Renal cortical epithelial cell (primary cell): Measurements from ENCODE around the gene TMEM132E. TPM values are rescaled to one million over a fixed set of nuclear protein-coding genes. Genes with fewer than 3 reads are reported as not detected.

ENCODE experiments used
- DNase-seq: peaks from one replicate; pipeline ENCODE4 v3.0.0-alpha.2; 2011; ENCODE audit warnings: low read depth
- total RNA-seq: library from RNA; depleted of rRNA; stranded (reverse); fragments of >200 nt; gene quantifications from 2 replicates; pipeline ENCODE4 v1.2.3, GENCODE V29; 2014

TMEM132E gene
- total RNA-seq, 1 donor from 2014 or later: not detected

GRCh38 chr17:34634551-34635160 is 55.3 kb downstream of the TMEM132E start:
- no peak for DNase-seq

DNA sequence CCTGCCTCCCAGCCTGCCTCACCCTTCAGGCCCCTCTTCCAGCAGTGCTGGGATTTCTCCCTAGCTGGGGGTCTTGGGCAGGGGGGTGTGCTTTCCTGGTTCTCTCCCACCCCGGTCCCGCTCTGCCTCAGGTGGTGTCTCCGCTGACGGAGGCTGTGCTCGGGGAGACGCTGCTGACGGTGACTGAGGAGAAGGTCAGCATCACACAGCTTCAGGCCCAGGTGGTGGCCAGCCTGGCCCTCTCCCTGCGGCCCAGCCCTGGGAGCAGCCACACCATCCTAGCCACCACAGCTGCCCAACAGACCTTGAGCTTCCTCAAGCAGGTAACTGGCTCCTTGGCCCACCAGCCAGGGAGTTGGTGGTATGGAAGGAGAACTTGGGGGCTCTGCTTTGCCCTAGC is 56.5 kb downstream of the TMEM132E start:
- no peak for DNase-seq

GRCh38 chr17:34637041-34637547 is 57.7 kb downstream of the TMEM132E start:
- no peak for DNase-seq

DNA sequence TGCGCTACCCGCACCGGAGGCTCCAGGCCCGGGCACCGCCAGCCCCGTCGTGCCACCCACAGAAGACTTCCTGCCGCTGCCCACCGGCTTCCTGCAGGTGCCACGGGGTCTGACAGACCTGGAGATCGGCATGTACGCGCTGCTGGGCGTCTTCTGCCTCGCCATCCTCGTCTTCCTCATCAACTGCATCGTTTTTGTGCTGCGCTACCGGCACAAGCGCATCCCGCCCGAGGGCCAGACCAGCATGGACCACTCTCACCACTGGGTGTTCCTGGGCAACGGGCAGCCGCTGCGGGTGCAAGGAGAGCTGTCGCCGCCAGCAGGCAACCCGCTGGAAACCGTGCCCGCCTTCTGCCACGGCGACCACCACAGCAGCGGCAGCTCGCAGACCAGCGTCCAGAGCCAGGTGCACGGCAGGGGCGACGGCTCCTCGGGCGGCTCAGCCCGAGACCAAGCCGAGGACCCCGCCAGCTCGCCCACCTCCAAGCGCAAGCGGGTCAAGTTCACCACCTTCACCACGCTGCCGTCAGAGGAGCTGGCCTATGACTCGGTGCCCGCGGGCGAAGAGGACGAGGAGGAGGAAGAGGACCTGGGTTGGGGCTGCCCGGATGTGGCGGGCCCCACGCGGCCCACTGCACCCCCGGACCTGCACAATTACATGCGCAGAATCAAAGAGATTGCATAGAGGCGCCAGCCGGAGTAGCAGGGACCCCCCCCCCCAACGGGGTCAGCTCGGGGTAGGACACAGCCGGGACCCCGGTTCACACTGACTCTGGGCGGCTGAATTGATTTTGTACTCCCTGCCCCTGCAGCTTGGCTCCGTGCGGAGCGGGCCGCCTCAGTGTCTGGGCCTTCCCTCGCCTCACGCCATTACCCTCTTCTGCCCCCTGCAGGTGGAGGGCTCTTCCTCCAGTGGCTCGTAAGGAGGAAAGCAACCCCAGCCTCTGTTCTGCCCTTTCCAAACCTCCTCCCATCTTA is 58.5 kb downstream of the TMEM132E start:
- DNase-seq: peak; percentile 30

DNA sequence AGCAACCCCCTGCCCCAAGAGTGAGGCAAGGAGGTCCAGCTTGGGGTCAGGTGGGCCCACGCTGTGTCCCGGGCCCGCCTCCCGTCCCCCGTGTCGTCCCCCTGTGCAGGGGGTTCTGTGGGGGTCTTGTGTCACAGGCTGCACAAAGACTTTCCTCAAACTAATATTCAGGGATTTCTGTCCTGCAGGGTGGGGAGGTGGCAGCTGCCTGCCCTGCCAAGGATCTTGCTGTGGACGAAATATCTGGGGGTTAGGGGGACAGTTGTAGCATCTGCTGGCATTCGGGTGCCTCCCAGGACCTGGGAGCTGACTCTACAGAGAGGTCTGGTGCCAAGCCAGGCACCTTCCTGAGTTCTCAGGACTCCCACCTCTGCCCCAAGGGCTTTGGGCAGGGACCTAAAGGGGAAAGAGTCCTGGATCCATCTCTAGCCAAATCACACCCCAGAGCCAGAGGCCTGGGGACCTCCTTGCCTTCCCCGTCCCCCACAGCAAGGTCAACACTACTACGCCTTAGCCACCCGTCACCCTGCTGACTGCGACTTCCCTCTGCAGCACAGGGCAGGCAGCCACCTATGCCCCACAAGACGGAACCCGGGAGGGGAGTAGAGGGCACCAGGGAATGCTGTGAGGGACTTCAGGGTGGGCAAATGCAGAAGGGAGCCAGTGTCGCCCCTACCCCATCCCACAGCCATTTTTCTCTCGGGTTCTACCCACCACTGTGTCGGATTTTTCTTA is 59.3 kb downstream of the TMEM132E start:
- no peak for DNase-seq

DNA sequence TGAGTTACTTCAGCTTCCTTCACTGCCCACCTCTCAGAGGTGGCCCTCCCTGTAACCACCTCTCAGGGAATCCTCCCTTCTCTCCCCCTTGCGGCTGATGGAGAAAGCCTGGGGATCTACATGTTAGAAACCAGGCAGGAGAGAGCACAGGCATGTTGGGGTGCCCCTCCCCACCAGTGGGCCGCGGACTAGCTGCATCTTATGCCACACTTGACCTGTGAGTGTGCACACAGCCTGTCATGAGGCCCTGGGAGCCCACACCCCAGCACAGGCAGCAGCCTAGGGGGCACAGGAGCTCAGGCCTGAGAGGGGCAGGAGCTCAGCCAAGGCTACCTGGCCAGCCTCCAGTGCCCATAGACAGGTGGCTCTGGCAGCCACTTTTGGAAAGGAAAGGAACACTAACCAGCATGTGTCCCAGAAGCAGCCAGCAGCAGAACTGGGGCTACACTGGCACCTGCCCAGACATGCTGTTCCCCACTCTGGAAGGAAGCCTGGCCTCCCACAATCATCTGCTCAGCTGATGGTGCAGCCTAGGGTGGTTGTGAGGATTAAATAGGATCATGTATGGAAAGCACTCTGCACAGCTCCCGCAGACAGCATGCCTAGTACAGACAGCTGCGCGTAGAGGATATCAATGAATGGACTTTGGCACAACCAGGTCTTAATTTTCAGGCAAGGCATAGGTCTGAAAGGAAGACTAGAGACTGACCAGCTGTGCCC is 60.5 kb downstream of the TMEM132E start:
- DNase-seq: no peak

DNA sequence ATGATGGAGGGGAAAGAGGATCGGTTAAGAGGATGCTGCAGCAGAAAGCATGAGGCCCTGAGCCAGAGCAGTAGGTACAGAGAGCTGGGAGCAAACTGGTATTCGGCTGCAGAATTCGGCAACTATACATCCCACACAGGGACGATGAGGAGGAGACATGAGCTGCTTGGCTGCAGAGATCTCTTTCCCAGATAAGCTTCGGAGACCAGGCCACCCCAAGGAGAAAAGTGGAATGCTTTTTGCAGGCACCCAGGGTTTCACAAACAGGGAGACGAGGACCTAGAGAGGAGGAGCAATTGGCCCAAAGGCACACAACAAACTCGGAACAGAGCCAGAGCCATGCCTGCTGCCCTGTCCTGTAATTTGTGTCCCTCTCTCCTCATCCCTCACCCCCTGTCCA is 62.0 kb downstream of the TMEM132E start:
- DNase-seq: no peak

DNA sequence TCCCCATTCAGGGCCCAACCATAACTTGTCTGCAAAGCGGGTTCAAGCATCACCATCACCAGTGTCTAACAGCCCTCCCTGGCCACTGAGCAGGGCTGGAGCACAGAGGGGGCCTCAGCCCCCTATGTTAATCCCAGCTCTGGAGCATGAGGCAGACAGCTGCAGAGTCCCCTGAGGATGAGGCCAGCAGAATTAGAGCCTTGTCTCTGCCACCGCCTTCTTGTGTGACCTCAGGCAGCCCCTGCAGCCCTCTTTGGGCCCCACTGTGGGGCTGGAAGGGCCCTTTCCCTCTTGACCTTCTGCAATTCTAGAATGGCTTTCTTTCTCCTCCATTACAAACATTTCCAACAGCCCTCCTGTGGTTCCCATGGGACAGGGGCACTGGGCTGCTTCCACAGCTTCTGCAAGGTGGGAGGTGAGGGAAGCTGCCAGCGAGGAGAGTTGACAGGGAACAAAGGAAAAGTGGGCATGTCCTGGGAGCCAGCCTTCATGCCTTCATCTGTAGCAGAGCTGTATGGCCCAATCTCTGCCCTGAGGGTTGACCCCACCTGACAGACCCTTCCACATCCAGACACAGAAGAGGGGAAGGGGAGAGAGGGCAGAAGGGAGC is 65.7 kb downstream of the TMEM132E start:
- DNase-seq: no peak

DNA sequence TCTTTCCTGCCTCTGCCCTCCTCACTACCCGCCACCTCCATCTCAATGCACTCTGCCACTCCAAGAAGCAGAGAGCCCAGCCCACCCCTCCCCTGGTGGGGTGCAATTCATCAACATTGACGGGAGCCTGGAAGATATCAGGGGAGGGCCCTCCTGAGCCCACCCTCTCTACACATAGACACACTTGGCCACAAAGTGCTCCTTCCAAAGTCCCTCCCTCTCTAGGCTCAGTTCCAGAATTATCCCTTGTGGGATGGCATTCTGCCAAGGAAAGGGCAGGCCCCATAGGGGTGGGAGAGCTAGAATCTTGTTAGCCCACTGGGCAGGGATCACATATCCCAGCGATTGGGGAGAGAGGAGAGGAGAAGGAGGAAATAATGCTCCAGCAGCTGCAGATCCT is 66.2 kb downstream of the TMEM132E start:
- DNase-seq: no peak

GRCh38 chr17:34647511-34647910 is 68.1 kb downstream of the TMEM132E start:
- DNase-seq: no peak

DNA sequence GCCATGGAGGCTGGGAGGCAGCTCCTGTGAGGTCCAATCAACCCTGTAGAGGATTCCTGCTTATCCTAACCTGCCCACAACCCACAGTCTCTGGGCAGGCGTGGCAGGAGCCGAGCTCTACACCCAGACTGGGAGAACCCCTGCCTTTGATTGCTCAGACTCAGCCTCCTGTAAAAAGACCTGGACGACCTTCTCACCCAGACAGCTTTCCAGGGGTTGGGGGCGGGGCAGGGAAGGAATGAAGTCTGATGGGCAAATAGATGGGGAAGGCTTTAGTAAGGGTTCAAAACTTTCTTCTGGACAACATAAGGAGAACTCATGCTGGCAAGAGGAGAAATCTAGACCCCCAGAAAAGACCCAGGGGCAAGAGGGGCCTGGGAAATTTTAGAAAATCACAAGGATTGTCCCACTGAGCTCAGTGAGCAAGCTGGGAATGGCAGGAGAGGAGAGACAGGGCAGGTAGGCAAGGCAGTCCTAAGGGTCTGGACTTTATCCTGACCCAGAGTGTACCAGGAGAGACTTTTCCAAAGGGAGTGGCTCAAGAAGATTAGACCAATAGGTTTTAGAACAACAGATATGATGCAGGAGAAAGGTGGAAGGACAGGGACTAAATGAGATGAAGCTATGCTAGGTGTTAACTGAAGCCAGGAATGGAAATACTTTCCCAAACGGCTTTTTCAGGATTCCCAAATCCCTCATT is 70.8 kb downstream of the TMEM132E start:
- no peak for DNase-seq

DNA sequence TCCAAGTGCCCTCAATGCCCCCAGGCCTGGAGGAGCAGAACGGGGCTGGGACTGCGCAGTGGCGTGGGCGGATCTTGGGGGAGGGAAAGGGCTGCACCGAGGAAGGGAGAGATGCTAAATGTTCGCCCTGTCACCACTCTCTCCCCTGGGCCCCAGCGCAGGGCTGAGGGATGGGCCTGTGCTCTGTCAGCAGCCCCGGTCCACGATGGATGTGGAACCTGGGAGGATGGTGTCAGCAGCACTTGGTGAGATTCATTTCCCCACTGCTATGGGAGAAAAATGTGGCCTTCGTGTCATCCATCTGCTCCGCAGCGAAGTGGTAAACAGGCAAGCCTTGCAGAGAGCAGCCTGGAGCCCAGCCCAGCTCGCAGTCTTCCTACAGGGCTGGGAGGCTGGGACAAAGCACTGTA is 72.0 kb downstream of the TMEM132E start:
- no peak for DNase-seq

- DNase-seq: no peak
These were observed 72.7 kb downstream of the TMEM132E start for GRCh38 chr17:34652021-34652555.

DNA sequence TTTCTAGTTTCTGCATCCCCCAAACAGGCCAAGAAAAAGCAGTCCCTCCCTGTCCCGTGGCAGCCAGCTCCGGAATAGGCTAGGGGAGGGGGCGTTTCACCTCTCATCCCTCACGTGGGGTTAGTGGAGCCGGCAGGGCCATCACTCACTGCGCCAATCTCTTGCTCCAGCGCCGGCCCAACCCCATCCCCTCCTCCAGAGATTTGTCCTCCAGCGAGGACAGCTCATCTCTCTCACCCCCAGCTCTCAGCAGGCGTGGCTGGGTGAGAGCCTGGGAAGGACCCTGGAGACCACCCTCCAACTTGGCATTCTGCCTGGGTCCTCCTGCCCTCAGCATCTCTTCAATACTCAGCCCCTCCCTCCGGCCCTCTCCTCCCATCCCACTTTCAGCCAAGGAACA is 74.1 kb downstream of the TMEM132E start:
- no peak for DNase-seq

- no peak for DNase-seq
These were observed 75.0 kb downstream of the TMEM132E start for GRCh38 chr17:34654276-34654880.

- DNase-seq: no peak
These were observed 75.5 kb downstream of the TMEM132E start for GRCh38 chr17:34654881-34655276.

GRCh38 chr17:34656801-34657200 is 77.4 kb downstream of the TMEM132E start:
- no peak for DNase-seq

- no peak for DNase-seq
These were observed 79.6 kb downstream of the TMEM132E start for GRCh38 chr17:34658811-34659560.

GRCh38 chr17:34663714-34664113 is 84.3 kb downstream of the TMEM132E start:
- DNase-seq: no peak
